CD14-positive monocyte (primary cell): ENCODE measurements around the gene BRICD5. TPM values are rescaled to one million over a fixed set of nuclear protein-coding genes. Genes with fewer than 3 reads are reported as not detected.

Source experiments
- DNase-seq, 3 donors: peaks; one replicate each; pipeline ENCODE4 v3.0.0-alpha.2; 2011 to 2022
- H2AFZ ChIP-seq: 2 replicates; pipeline ENCODE4 v1.6.0; 2012; ENCODE audit warnings: mild to moderate bottlenecking, low read depth, low read length, inconsistent platforms; ENCODE audit not compliant: insufficient read depth, poor library complexity, severe bottlenecking
- H3K27ac ChIP-seq, 2 donors: 1 replicate in 1 of 2; 2 replicates in 1 of 2; pipeline ENCODE4 v1.5.1; 2012 to 2013; ENCODE audit warnings: low read length in 2 of 2, control low read depth in 1 of 2, inconsistent platforms in 1 of 2, low read depth in 1 of 2, mild to moderate bottlenecking in 1 of 2
- H3K27me3 ChIP-seq, 2 donors: one replicate each; pipeline versions ENCODE4 v1.6.0 to v1.6.1; 2011 to 2013; ENCODE audit warnings: low read length in 2 of 2; ENCODE audit not compliant: control insufficient read depth in 2 of 2, insufficient read depth in 2 of 2
- H3K36me3 ChIP-seq, 2 donors: replicated peaks in 1 of 2; 1 replicate in 1 of 2; 2 replicates in 1 of 2; pipeline versions ENCODE4 v1.5.1 to v1.6.1; 2012 to 2013; ENCODE audit warnings: low read length in 2 of 2, control low read depth in 1 of 2, inconsistent platforms in 1 of 2, mild to moderate bottlenecking in 1 of 2; ENCODE audit not compliant: insufficient read depth in 2 of 2, control insufficient read depth in 1 of 2
- H3K4me1 ChIP-seq, 2 donors: 1 replicate in 1 of 2; 2 replicates in 1 of 2; pipeline versions ENCODE4 v1.5.1 to v1.6.1; 2012 to 2013; ENCODE audit warnings: low read length in 2 of 2, control low read depth in 1 of 2, inconsistent platforms in 1 of 2, mild to moderate bottlenecking in 1 of 2, moderate library complexity in 1 of 2; ENCODE audit not compliant: insufficient read depth in 2 of 2, control insufficient read depth in 1 of 2
- H3K4me2 ChIP-seq: replicated peaks from 2 replicates; pipeline ENCODE3; 2012; ENCODE audit warnings: low read length, moderate library complexity, mild to moderate bottlenecking; ENCODE audit not compliant: poor library complexity, severe bottlenecking; ENCODE audit errors: extremely low read depth
- H3K4me3 ChIP-seq, 3 experiments: fragments of 200-600 bp in 1 of 3; sonication (generic) in 1 of 3; replicated peaks in 1 of 3; 1 replicate in 2 of 3; 2 replicates in 1 of 3; pipeline ENCODE4 v1.5.1; 2011 to 2013; ENCODE audit warnings: low read length in 3 of 3, mild to moderate bottlenecking in 3 of 3, control low read depth in 2 of 3, low read depth in 2 of 3, inconsistent platforms in 1 of 3, moderate library complexity in 1 of 3
- H3K79me2 ChIP-seq: 2 replicates; pipeline ENCODE4 v1.6.0; 2012; ENCODE audit warnings: mild to moderate bottlenecking, control low read depth, inconsistent platforms, low read length, moderate library complexity; ENCODE audit not compliant: insufficient read depth
- H3K9ac ChIP-seq: 2 replicates; pipeline ENCODE4 v1.6.0; 2017; ENCODE audit warnings: low read length, mild to moderate bottlenecking; ENCODE audit not compliant: insufficient read depth, poor library complexity, severe bottlenecking
- H3K9me3 ChIP-seq, 2 donors: replicated peaks in 1 of 2; 1 replicate in 1 of 2; 2 replicates in 1 of 2; pipeline versions ENCODE4 v1.5.1 to v1.6.1; 2012 to 2013; ENCODE audit warnings: low read length in 2 of 2, control low read depth in 1 of 2; ENCODE audit not compliant: control insufficient read depth in 1 of 2, insufficient read depth in 1 of 2
- H4K20me1 ChIP-seq: 2 replicates; pipeline ENCODE4 v1.6.0; 2012; ENCODE audit warnings: mild to moderate bottlenecking, low read length, control low read depth, moderate library complexity; ENCODE audit not compliant: insufficient read depth
- H3K27ac Mint-ChIP-seq, 7 donors: one replicate each; pipeline ENCODE4 v1.8.0; 2020; ENCODE audit warnings: mild to moderate bottlenecking in 7 of 7, mixed read lengths in 7 of 7, moderate library complexity in 6 of 7, inconsistent platforms in 2 of 7
- H3K27me3 Mint-ChIP-seq, 3 donors: one replicate each; pipeline ENCODE4 v1.8.0; 2021 to 2022; ENCODE audit warnings: low read depth in 3 of 3, mild to moderate bottlenecking in 3 of 3, mixed read lengths in 3 of 3, moderate library complexity in 3 of 3, inconsistent platforms in 1 of 3
- H3K36me3 Mint-ChIP-seq, 2 donors: one replicate each; pipeline ENCODE4 v1.8.0; 2020; ENCODE audit warnings: mixed read lengths in 2 of 2, inconsistent platforms in 1 of 2, mild to moderate bottlenecking in 1 of 2
- H3K4me1 Mint-ChIP-seq: one replicate; pipeline ENCODE4 v1.8.0; 2020; ENCODE audit warnings: mild to moderate bottlenecking, mixed read lengths
- H3K4me3 Mint-ChIP-seq, 2 donors: one replicate each; pipeline ENCODE4 v1.8.0; 2020; ENCODE audit warnings: mild to moderate bottlenecking in 2 of 2, mixed read lengths in 2 of 2, moderate library complexity in 1 of 2
- H3K9me3 Mint-ChIP-seq, 7 donors: one replicate each; pipeline ENCODE4 v1.8.0; 2020 to 2022; ENCODE audit warnings: mixed read lengths in 7 of 7, mild to moderate bottlenecking in 6 of 7, moderate library complexity in 6 of 7, inconsistent platforms in 2 of 7
- WGBS: methylation state at CpG from one replicate; pipeline ENCODE4 v1.1.5; 2013; ENCODE audit warnings: missing lambda C conversion rate; ENCODE audit not compliant: insufficient coverage; 5-methylcytosine and 5-hydroxymethylcytosine counted together
- intact Hi-C, 2 donors: fragments of 100-400 bp; cut with micrococcal nuclease; formaldehyde crosslinking; loops; one replicate each; pipeline versions ENCODE4 v1.15.0 to v1.15.1; 2023
- polyA plus RNA-seq, 3 donors: library from polyadenylated mRNA; depleted of rRNA in 1 of 3; unstranded in 2 of 3; stranded (reverse) in 1 of 3; fragments of 300-500 nt in 2 of 3; fragments of >200 nt in 1 of 3; fragmentation: Illumina TruSeq in 2 of 3; gene quantifications; 1 replicate in 2 of 3; 2 replicates in 1 of 3; pipeline ENCODE4 v1.2.3, GENCODE V29; 2012 to 2021
- TF ChIP-seq, protein P1 (sequence below): fragments of 200-600 bp; IDR thresholded peaks from one replicate; pipeline ENCODE4 v1.8.0; 2022; ENCODE audit warnings: antibody characterized with exemption, mild to moderate bottlenecking

BRICD5 gene
- polyA plus RNA-seq, 3 donors: 8.8 TPM; not detected in 2

DNA sequence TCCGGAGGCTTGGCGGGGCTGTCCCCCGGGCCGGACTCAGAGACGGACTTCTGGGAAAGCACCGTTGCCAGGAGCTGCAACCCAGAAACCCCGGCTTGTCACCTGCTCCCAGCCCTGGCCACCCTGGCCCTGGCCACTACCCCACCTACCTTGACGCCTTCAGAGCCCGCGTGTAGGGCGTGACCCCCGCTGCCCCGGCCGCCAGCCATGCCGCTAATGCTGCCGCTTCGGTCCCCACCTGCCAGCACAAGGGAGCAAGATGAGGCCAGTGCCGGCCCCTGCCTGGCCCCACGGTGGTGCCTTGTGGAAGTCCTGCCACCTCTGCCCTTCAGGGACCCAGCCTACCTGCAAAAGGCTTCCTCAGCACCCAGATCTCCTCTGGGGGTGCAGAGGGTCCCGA lies 25.7 kb downstream of the BRICD5 start:
- no peak overlapping the region for H2AFZ ChIP-seq
- intact Hi-C loops: no loop called here
- Mint-ChIP-seq H3K9me3 (peaks cover 0 to 2% (median 0%) of the 10 kb centered on the region in 7 donors), H3K4me1 (no peaks in the 10 kb centered on the region), H3K27ac (no peak overlapping the region), H3K27me3 (peaks cover 2 to 5% (median 2%) of the 10 kb centered on the region in 3 donors), H3K4me3 (no peak overlapping the region), H3K36me3 (no peaks in the 10 kb centered on the region)
- H3K4me3 ChIP-seq: no peak overlapping the region
- WGBS: 94% methylated on average over 20 of the region's 20 CpGs
- no peak overlapping the region for H3K4me2 ChIP-seq
- H3K9ac ChIP-seq: no peak overlapping the region
- no peak overlapping the region for H3K27ac ChIP-seq
- no peaks in the 10 kb centered on the region for H3K36me3 ChIP-seq
- no peaks in the 10 kb centered on the region for H3K79me2 ChIP-seq
- DNase-seq: no peak
- H3K4me1 ChIP-seq: no peaks in the 10 kb centered on the region
- no peaks in the 10 kb centered on the region for H3K9me3 ChIP-seq
- TF ChIP-seq, protein P1, sequence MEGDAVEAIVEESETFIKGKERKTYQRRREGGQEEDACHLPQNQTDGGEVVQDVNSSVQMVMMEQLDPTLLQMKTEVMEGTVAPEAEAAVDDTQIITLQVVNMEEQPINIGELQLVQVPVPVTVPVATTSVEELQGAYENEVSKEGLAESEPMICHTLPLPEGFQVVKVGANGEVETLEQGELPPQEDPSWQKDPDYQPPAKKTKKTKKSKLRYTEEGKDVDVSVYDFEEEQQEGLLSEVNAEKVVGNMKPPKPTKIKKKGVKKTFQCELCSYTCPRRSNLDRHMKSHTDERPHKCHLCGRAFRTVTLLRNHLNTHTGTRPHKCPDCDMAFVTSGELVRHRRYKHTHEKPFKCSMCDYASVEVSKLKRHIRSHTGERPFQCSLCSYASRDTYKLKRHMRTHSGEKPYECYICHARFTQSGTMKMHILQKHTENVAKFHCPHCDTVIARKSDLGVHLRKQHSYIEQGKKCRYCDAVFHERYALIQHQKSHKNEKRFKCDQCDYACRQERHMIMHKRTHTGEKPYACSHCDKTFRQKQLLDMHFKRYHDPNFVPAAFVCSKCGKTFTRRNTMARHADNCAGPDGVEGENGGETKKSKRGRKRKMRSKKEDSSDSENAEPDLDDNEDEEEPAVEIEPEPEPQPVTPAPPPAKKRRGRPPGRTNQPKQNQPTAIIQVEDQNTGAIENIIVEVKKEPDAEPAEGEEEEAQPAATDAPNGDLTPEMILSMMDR: no peak
- H4K20me1 ChIP-seq: no peaks in the 10 kb centered on the region
- H3K27me3 ChIP-seq: no peaks in the 10 kb centered on the region

DNA sequence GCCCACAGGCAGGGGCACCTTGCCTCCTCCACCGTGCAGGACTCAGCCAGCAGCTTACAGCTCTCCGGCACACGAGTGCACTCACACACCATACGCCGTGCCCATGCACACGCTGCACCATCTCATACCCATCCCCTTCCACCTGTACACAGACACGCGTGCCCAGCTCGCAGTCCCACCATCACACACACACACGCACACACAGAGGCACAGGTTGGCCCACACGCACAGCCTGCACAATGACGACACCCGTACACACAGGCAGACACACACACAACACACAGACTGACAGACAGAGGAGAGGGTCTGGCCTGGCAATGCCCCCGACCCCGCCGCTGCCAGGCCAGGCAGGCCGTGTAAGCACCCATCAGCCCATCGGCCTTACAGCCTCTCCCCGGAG lies 26.3 kb downstream of the BRICD5 start:
- Mint-ChIP-seq H3K4me1 (no peaks in the 10 kb centered on the region), H3K36me3 (no peaks in the 10 kb centered on the region), H3K4me3 (no peak overlapping the region), H3K27ac (no peak overlapping the region), H3K27me3 (peaks cover 2 to 6% (median 4%) of the 10 kb centered on the region in 3 donors), H3K9me3 (peaks cover 0 to 2% (median 0%) of the 10 kb centered on the region in 7 donors)
- Histone ChIP-seq H4K20me1 (no peaks in the 10 kb centered on the region), H3K4me1 (no peaks in the 10 kb centered on the region), H3K27ac (no peak overlapping the region), H2AFZ (no peak overlapping the region), H3K9ac (no peak overlapping the region), H3K4me2 (no peak overlapping the region), H3K36me3 (no peaks in the 10 kb centered on the region), H3K27me3 (peaks cover 0 to 1% of the 10 kb centered on the region in 2 donors), H3K9me3 (no peaks in the 10 kb centered on the region), H3K4me3 (no peak overlapping the region), H3K79me2 (no peaks in the 10 kb centered on the region)
- 95% methylated on average over 18 of the region's 19 CpGs for WGBS
- intact Hi-C loops: no loop called here
- TF ChIP-seq, protein P1: no peak
- DNase-seq: no peak
